WTC11 (cell line): ENCODE measurements around the gene RGS7. TPM values are rescaled to one million over a fixed set of nuclear protein-coding genes. Genes with fewer than 3 reads are reported as not detected.
A peak's percentile ranks its signal among the peaks of the same experiment; 100 is the strongest.

ENCODE experiments used
- ATAC-seq: fragments of 200-7000 bp; cut with Tn5 transposase; 2 replicates; pipeline ENCODE4 v1.10.0; 2021; ENCODE audit warnings: mild to moderate bottlenecking, moderate library complexity
- CTCF ChIA-PET: fragments of 300-600 bp; sonication (Branson Sonifier 250); formaldehyde crosslinking; loops from one replicate; lab custom pipeline; 2021; ENCODE audit warnings: antibody characterized with exemption; lab: Charles Lee
- POLR2A ChIA-PET: fragments of 350-600 bp; sonication (Branson Sonifier 250); formaldehyde crosslinking; loops from one replicate; lab custom pipeline; 2021; ENCODE audit warnings: antibody characterized with exemption; lab: Charles Lee
- DNase-seq: peaks from one replicate; pipeline ENCODE4 v3.0.0; 2021; ENCODE audit warnings: low spot score
- H3K27ac Mint-ChIP-seq: 2 replicates; pipeline ENCODE4 v1.8.0; 2021; ENCODE audit warnings: mixed read lengths
- H3K27me3 Mint-ChIP-seq: 2 replicates; pipeline ENCODE4 v1.8.0; 2021; ENCODE audit warnings: low read depth, mild to moderate bottlenecking, moderate library complexity, mixed read lengths
- H3K36me3 Mint-ChIP-seq: 2 replicates; pipeline ENCODE4 v1.8.0; 2021; ENCODE audit warnings: mixed read lengths
- H3K4me1 Mint-ChIP-seq: 2 replicates; pipeline ENCODE4 v1.8.0; 2022; ENCODE audit warnings: mixed read lengths
- H3K4me3 Mint-ChIP-seq: 2 replicates; pipeline ENCODE4 v1.8.0; 2021; ENCODE audit warnings: mild to moderate bottlenecking, moderate library complexity, mixed read lengths
- H3K9me3 Mint-ChIP-seq: 2 replicates; pipeline ENCODE4 v1.8.0; 2021; ENCODE audit warnings: mixed read lengths
- CREB1 ChIP-seq: sonication (generic); formaldehyde crosslinking; IDR thresholded peaks from 2 replicates; pipeline ENCODE4 v1.8.0; 2023; ENCODE audit warnings: mild to moderate bottlenecking, missing genetic modification reagents
- CREM ChIP-seq: sonication (generic); formaldehyde crosslinking; IDR thresholded peaks from 2 replicates; pipeline ENCODE4 v1.8.1; 2022; ENCODE audit warnings: mild to moderate bottlenecking, missing genetic modification reagents, moderate library complexity
- ESRRA ChIP-seq: sonication (generic); formaldehyde crosslinking; IDR thresholded peaks from 2 replicates; pipeline ENCODE4 v1.8.1; 2022; ENCODE audit warnings: mild to moderate bottlenecking, missing genetic modification reagents, borderline replicate concordance
- FOXP1 ChIP-seq: sonication (generic); formaldehyde crosslinking; IDR thresholded peaks from 2 replicates; pipeline ENCODE4 v1.8.0; 2022; ENCODE audit warnings: missing genetic modification reagents, mild to moderate bottlenecking, moderate library complexity, borderline replicate concordance
- GABPB1 ChIP-seq: sonication (generic); formaldehyde crosslinking; IDR thresholded peaks from 2 replicates; pipeline ENCODE4 v1.8.1; 2023; ENCODE audit warnings: mild to moderate bottlenecking, missing genetic modification reagents
- IRF2 ChIP-seq: sonication (generic); formaldehyde crosslinking; IDR thresholded peaks from 2 replicates; pipeline ENCODE4 v1.8.0; 2022; ENCODE audit warnings: low read depth, missing genetic modification reagents, borderline replicate concordance
- JAZF1 ChIP-seq: fragments of 250-450 bp; sonication (Bioruptor Pico); IDR thresholded peaks from 2 replicates; pipeline ENCODE4 v1.9.0; 2021; ENCODE audit warnings: moderate library complexity, mild to moderate bottlenecking, inconsistent platforms
- MLX ChIP-seq: sonication (generic); formaldehyde crosslinking; IDR thresholded peaks from 2 replicates; pipeline ENCODE4 v1.8.1; 2023; ENCODE audit warnings: mild to moderate bottlenecking, missing genetic modification reagents, moderate library complexity
- NFE2L1 ChIP-seq: sonication (generic); formaldehyde crosslinking; IDR thresholded peaks from 2 replicates; pipeline ENCODE4 v1.8.1; 2023; ENCODE audit warnings: missing genetic modification reagents
- OVOL2 ChIP-seq: fragments of 250-450 bp; sonication (Bioruptor Pico); IDR thresholded peaks from 2 replicates; pipeline ENCODE4 v1.9.0; 2021; ENCODE audit warnings: mild to moderate bottlenecking, borderline replicate concordance
- PRRX2 ChIP-seq: fragments of 250-450 bp; sonication (Bioruptor Pico); IDR thresholded peaks from 2 replicates; pipeline ENCODE4 v1.8.0; 2021; ENCODE audit warnings: mild to moderate bottlenecking
- RORB ChIP-seq: fragments of 250-450 bp; sonication (Bioruptor Pico); IDR thresholded peaks from 2 replicates; pipeline ENCODE4 v1.9.0; 2021; ENCODE audit warnings: mild to moderate bottlenecking
- SP1 ChIP-seq: sonication (generic); formaldehyde crosslinking; conservative IDR thresholded peaks from 2 replicates; pipeline ENCODE4 v1.8.1; 2022; ENCODE audit warnings: missing genetic modification reagents
- ZMAT4 ChIP-seq: fragments of 250-450 bp; sonication (Bioruptor Pico); IDR thresholded peaks from 2 replicates; pipeline ENCODE4 v1.9.0; 2021; ENCODE audit warnings: mild to moderate bottlenecking
- ZNF317 ChIP-seq: sonication (generic); formaldehyde crosslinking; IDR thresholded peaks from 2 replicates; pipeline ENCODE4 v1.8.1; 2023; ENCODE audit warnings: low read depth, mild to moderate bottlenecking, moderate library complexity, missing genetic modification reagents, borderline replicate concordance
- ZNF416 ChIP-seq: fragments of 250-450 bp; sonication (Bioruptor Pico); IDR thresholded peaks from 2 replicates; pipeline ENCODE4 v1.9.0; 2021; ENCODE audit warnings: mild to moderate bottlenecking, inconsistent platforms
- total RNA-seq: library from RNA; stranded (reverse); gene quantifications from 3 replicates; pipeline ENCODE4 v1.2.3, GENCODE V29; 2021
- TF ChIP-seq, protein P1 (sequence below): fragments of 250-450 bp; sonication (Bioruptor Pico); IDR thresholded peaks from 2 replicates; pipeline ENCODE4 v2.1.2; 2022; ENCODE audit warnings: mild to moderate bottlenecking, moderate library complexity
- TF ChIP-seq, protein P2 (sequence below): fragments of 250-450 bp; sonication (Bioruptor Pico); IDR thresholded peaks from 2 replicates; pipeline ENCODE4 v1.9.0; 2021; ENCODE audit warnings: mild to moderate bottlenecking
- TF ChIP-seq, protein P3 (sequence below): sonication (generic); formaldehyde crosslinking; IDR thresholded peaks from 2 replicates; pipeline ENCODE4 v1.8.0; 2023; ENCODE audit warnings: missing genetic modification reagents

RGS7 gene
- total RNA-seq, 1 experiment from 2014 or later = 1.2 TPM

- TF ChIP-seq ZNF317 (CRISPR knock-in tag) = no peak
- no peak for TF ChIP-seq MLX (CRISPR knock-in tag)
- no peak for TF ChIP-seq ZMAT4 (CRISPR knock-in tag)
- TF ChIP-seq IRF2 = no peak
These were observed 106.5 kb downstream of the RGS7 start (continued) for GRCh38 chr1:241250465-241250864.

- no peak for TF ChIP-seq PRRX2 (CRISPR knock-in tag)
- TF ChIP-seq, protein P1, sequence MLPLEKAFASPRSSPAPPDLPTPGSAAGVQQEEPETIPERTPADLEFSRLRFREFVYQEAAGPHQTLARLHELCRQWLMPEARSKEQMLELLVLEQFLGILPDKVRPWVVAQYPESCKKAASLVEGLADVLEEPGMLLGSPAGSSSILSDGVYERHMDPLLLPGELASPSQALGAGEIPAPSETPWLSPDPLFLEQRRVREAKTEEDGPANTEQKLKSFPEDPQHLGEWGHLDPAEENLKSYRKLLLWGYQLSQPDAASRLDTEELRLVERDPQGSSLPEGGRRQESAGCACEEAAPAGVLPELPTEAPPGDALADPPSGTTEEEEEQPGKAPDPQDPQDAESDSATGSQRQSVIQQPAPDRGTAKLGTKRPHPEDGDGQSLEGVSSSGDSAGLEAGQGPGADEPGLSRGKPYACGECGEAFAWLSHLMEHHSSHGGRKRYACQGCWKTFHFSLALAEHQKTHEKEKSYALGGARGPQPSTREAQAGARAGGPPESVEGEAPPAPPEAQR = no peak
- no peak for TF ChIP-seq ZNF416 (CRISPR knock-in tag)
- no peak for TF ChIP-seq JAZF1
- no peak for TF ChIP-seq FOXP1
- Mint-ChIP-seq H3K36me3 (peaks cover 2% of the 10 kb centered on the region), H3K4me3 (no peak overlapping the region), H3K4me1 (peaks cover 8% of the 10 kb centered on the region), H3K9me3 (no peaks in the 10 kb centered on the region; the same call in 1 of the 2 replicates), H3K27ac (0 out of 2 replicates have a peak overlapping the region, but pooled peaks have one; percentile 37), H3K27me3 (no peaks in the 10 kb centered on the region)
- DNase-seq (no peak), ATAC-seq (no peak)
- POLR2A ChIA-PET = no interaction called here
- CTCF ChIA-PET = no interaction called here
These were observed 116.9 kb downstream of the RGS7 start for GRCh38 chr1:241240069-241240468.

DNA sequence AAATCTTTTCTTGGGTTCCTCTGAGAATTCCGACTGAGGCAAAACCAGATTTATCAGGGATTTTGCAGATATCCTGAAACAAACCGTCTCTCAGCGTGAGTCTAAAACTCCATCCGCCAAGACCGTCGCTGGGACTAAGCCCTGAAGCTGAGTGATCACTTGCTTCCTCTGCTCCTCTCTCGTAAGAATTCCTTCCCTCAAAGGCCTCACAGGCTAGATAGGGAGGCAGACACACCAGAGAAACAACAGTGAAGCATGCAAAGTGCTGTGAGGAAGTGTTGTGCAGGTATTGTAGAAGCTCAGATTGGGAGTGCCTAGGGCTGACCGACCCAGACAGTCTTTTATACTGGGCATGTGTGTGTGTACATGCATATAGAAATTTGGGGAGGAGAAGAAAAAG lies 119.1 kb downstream of the RGS7 start:
- CTCF ChIA-PET = interaction anchor here (1.2 kb wide), 1 partner anchor 31 kb away, joined by 3 read pairs; no protein-coding TSS in a partner anchor
- H3K36me3 Mint-ChIP-seq = no peaks in the 10 kb centered on the region
- H3K27me3 Mint-ChIP-seq = no peaks in the 10 kb centered on the region
- no peak for DNase-seq
- H3K4me1 Mint-ChIP-seq = peaks cover 8% of the 10 kb centered on the region
- no peak overlapping the region for H3K4me3 Mint-ChIP-seq
- no peak for TF ChIP-seq OVOL2 (CRISPR knock-in tag)
- TF ChIP-seq, protein P2, sequence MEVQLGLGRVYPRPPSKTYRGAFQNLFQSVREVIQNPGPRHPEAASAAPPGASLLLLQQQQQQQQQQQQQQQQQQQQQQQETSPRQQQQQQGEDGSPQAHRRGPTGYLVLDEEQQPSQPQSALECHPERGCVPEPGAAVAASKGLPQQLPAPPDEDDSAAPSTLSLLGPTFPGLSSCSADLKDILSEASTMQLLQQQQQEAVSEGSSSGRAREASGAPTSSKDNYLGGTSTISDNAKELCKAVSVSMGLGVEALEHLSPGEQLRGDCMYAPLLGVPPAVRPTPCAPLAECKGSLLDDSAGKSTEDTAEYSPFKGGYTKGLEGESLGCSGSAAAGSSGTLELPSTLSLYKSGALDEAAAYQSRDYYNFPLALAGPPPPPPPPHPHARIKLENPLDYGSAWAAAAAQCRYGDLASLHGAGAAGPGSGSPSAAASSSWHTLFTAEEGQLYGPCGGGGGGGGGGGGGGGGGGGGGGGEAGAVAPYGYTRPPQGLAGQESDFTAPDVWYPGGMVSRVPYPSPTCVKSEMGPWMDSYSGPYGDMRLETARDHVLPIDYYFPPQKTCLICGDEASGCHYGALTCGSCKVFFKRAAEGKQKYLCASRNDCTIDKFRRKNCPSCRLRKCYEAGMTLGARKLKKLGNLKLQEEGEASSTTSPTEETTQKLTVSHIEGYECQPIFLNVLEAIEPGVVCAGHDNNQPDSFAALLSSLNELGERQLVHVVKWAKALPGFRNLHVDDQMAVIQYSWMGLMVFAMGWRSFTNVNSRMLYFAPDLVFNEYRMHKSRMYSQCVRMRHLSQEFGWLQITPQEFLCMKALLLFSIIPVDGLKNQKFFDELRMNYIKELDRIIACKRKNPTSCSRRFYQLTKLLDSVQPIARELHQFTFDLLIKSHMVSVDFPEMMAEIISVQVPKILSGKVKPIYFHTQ (CRISPR knock-in tag) = no peak
- no peak for TF ChIP-seq CREB1 (CRISPR knock-in tag)
- TF ChIP-seq RORB (CRISPR knock-in tag) = no peak
- no peak for TF ChIP-seq ZNF317 (CRISPR knock-in tag)
- TF ChIP-seq ESRRA (CRISPR knock-in tag) = no peak
- TF ChIP-seq, protein P3, sequence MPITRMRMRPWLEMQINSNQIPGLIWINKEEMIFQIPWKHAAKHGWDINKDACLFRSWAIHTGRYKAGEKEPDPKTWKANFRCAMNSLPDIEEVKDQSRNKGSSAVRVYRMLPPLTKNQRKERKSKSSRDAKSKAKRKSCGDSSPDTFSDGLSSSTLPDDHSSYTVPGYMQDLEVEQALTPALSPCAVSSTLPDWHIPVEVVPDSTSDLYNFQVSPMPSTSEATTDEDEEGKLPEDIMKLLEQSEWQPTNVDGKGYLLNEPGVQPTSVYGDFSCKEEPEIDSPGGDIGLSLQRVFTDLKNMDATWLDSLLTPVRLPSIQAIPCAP = no peak
- TF ChIP-seq SP1 (CRISPR knock-in tag) = no peak
- TF ChIP-seq CREM (CRISPR knock-in tag) = no peak
- no peak for TF ChIP-seq NFE2L1 (CRISPR knock-in tag)
- TF ChIP-seq GABPB1 (CRISPR knock-in tag) = no peak
- TF ChIP-seq, all 79 proteins: peak for 0
- POLR2A ChIA-PET = no interaction called here
- H3K27ac Mint-ChIP-seq = peak overlapping the region; percentile 60; the same call in 1 of the 2 replicates
- ATAC-seq = peak; percentile 58
- no peaks in the 10 kb centered on the region for H3K9me3 Mint-ChIP-seq
